Astrocyte of the spinal cord (primary cell): Measurements from ENCODE around the gene NRXN3.
A peak's percentile ranks its signal among the peaks of the same experiment; 100 is the strongest.

Experiments
- DNase-seq: peaks from one replicate; pipeline ENCODE4 v3.0.0; 2011; ENCODE audit warnings: low read depth, low spot score
- H3K4me3 ChIP-seq: 2 replicates; pipeline ENCODE4 v1.5.1; 2011; ENCODE audit warnings: low read depth, mild to moderate bottlenecking, low read length, moderate library complexity
- CTCF ChIP-seq: IDR thresholded peaks from 2 replicates; pipeline ENCODE4 v1.5.1; 2012; ENCODE audit warnings: low read depth, mild to moderate bottlenecking, low read length, inconsistent platforms
- in situ Hi-C: cut with HindIII; loops from 2 replicates; pipeline ENCODE4 v1.10.0; 2017; ENCODE audit warnings: low sequenced_read_pairs

The NRXN3 gene

DNA sequence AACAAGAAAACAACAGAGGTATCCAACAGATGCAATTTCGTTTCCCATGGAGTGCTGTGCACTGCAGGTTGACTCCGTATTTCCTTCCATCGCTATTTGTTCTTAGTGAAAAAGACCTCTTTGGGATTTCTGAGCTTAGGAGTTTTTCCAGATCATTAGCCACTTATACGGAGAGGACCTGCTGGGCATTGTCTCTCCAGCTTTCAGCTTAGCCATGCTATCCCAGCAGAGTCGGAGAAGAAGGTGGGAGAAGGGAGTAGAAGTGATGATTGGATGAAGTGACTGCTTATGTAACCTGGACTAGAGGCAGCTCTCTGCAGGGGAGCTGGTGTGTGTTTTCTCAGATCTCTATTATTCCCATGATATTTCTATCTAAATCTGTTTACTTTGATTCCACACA, 1303.5 kb downstream of the NRXN3 start:
- no peak for DNase-seq
- no peak for TF ChIP-seq CTCF
- H3K4me3 ChIP-seq: no peak overlapping the region
- in situ Hi-C loops: no loop called here

DNA sequence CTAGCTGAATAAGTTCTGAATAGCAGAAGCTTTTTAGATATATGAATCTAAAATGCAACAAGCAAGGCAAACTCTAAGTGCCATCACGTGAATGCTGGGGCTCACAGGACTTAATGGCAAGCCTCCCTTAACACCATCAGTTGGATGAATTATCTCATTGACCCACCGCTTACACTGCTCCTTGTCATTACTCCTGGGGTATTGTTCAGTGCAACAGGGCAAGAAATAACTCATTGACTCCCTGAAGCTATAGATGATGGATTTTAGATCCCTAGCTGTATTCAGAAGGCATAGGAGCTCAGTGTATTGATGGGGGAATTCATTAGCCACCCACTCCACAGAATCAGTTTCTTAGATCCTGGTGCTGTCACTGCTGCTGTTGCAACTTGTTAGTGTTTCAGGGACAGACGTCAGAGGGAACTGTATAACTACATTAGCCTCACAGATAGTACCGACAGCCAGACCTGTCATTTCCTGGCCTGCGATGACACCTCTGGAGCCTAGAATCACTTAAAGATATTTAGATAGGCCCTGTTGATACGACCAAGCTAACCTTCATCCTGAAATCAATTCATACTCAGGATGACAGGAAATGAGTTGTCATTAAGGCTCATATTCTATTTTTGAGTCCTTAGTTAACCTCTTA, 1305.8 kb downstream of the NRXN3 start:
- in situ Hi-C loops: no loop called here
- H3K4me3 ChIP-seq: no peak overlapping the region
- no peak for TF ChIP-seq CTCF
- no peak for DNase-seq

GRCh38 chr14:79476552-79476951, 1306.4 kb downstream of the NRXN3 start:
- no peak for TF ChIP-seq CTCF
- DNase-seq: no peak
- no peak overlapping the region for H3K4me3 ChIP-seq
- in situ Hi-C loops: no loop called here

- TF ChIP-seq CTCF: no peak
- no peak for DNase-seq
- in situ Hi-C loops: no loop called here
- no peak overlapping the region for H3K4me3 ChIP-seq
These were observed 1310.0 kb downstream of the NRXN3 start for GRCh38 chr14:79480212-79480611.

- in situ Hi-C loops: no loop called here
- DNase-seq: no peak
- TF ChIP-seq CTCF: no peak
- no peak overlapping the region for H3K4me3 ChIP-seq
These were observed 1312.7 kb downstream of the NRXN3 start for GRCh38 chr14:79482825-79483224.

GRCh38 chr14:79483477-79484388, 1313.6 kb downstream of the NRXN3 start:
- no peak overlapping the region for H3K4me3 ChIP-seq
- no peak for TF ChIP-seq CTCF
- in situ Hi-C loops: no loop called here
- peak; percentile 74 for DNase-seq
